ENCODE results near the gene FAF2.

- TF ChIP-seq ZNF317 (CRISPR knock-in tag; IDR thresholded peaks at IDR 0.05; ENCODE audit: borderline replicate concordance, low read depth) (no peak), CTCF (IDR thresholded peaks at IDR 0.05) (no peak), IRF1 (CRISPR knock-in tag; IDR thresholded peaks at IDR 0.05) (no peak), TEAD4 (CRISPR knock-in tag; IDR thresholded peaks at IDR 0.05) (no peak), NR1H2 (CRISPR knock-in tag; IDR thresholded peaks at IDR 0.05) (no peak)
These were observed 22.4 kb upstream of the FAF2 start for GRCh38 chr5:176425791-176426190.
